GM21576 (cell line): ENCODE data around the gene ERC2.

ENCODE experiments used
- ATAC-seq: cut with Tn5 transposase; IDR thresholded peaks from one replicate; pipeline ENCODE4 v1.9.1; 2021; ENCODE audit warnings: mild to moderate bottlenecking, moderate library complexity; ENCODE audit not compliant: unreplicated experiment

The ERC2 gene

GRCh38 chr3:56369914-56370313 is 98.4 kb downstream of the ERC2 start:
- ATAC-seq = no peak

GRCh38 chr3:56368846-56369245 is 99.4 kb downstream of the ERC2 start:
- no peak for ATAC-seq

- ATAC-seq = no peak
Measured at GRCh38 chr3:56366641-56367162, 101.6 kb downstream of the ERC2 start.

- no peak for ATAC-seq
Measured at GRCh38 chr3:56365905-56366640, 102.2 kb downstream of the ERC2 start.

GRCh38 chr3:56364665-56365064 is 103.6 kb downstream of the ERC2 start:
- no peak for ATAC-seq

DNA sequence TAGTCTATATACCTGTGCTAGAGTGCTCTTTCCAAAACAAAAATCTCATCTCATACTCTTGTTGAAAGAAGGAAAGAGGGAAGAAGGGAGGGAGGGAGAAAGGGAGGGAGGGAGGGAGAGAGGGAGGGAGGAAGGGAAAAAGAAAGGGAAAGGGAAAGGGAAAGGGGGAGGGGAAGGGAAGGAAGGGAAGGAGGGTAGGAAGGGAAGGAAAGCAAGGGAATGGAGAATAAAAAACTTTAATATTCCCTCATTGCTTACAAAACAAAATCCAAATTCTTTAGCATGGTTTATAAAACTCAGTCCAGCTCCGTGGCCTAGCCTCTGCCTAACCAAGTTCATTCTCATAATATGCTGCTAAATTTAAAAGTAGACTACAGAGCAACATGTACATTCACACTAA is 104.5 kb downstream of the ERC2 start:
- no peak for ATAC-seq

GRCh38 chr3:56361731-56362130 is 106.5 kb downstream of the ERC2 start:
- no peak for ATAC-seq

GRCh38 chr3:56357266-56357665 is 111.0 kb downstream of the ERC2 start:
- ATAC-seq = no peak

DNA sequence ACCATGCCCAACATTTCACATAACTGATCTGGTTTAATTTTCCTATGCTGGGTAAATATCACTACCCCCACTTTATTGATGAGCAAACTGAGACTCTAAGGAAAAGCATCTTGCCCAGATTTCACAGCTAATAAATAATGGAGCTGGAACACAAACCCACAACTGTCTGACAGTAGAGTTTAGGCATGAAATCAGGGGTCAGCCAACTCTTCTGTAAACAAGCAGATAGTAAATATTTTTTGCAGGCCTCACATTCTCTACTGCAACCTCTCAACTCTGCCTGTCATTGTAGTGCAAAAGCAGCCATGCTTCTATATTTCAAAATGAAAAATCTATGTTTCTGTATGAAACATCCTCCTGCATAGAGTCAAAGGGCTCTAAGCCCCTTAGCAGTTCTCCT is 111.5 kb downstream of the ERC2 start:
- ATAC-seq = no peak

DNA sequence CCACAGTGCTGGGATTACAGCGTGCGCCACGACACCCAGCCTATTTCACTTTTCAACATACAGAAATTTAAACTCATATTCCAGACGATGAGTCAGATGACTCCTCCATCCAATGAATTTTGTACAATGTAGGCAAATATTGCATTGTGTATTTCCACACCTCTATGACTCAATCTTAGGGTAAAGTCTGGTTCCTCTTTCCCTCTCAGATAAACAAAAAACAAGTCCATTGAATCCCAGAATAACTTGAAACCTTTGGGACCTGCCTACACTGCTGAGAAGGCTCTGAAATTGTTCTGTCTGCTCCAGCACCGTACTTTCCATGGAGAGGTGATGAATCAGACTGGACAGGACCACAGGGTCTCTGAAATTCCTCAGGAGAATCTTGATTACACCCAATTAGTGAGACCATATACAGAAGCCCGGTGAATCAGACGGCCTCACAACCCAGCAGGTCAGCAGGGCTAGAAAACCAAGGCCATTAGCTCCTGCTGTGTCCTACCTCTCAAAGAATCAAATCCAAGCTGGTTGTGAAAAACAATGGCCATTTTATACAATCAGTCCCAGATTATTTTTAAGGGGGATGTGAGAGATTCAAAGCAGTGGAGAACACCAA is 112.6 kb downstream of the ERC2 start:
- no peak for ATAC-seq

- no peak for ATAC-seq
Measured at GRCh38 chr3:56351537-56351936, 116.7 kb downstream of the ERC2 start.

GRCh38 chr3:56347219-56347871 is 120.9 kb downstream of the ERC2 start:
- no peak for ATAC-seq

DNA sequence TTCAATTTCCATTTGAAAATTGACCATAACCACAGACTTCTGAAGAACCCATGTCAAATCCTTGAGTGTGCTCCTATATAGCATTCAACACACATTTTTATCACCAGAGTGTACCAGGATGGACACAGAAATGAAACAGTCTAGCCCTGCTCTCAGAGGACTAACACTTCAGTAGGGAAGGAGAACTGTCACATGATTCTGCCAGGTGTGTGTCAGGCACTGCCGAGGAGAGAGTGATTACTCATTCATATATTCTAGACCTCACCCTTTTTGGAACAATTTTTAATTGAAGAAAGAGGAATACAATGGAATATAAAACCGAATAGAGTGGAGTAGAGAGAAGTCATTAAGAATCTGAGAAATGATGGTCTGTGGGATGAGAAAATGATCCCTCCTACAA is 125.8 kb downstream of the ERC2 start:
- no peak for ATAC-seq

DNA sequence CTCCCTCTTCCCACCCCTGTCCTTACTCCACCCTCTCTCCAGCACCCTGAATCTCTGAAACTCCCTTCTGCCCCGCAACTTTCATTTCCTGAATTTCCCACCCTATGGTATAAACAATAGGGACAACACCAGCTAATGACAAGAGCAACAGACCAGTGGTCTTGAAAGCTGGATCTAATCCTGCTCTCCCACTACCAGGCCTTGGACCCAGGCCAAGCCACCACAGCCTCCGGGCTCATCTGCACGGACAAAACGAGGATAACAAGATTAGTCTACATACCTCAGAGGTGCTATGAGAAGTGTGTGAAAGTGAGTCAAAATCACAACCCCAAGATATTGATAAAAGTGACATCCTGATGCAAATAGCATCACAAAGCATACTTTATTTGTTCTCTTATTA is 128.6 kb downstream of the ERC2 start:
- ATAC-seq = no peak

GRCh38 chr3:56339244-56339643 is 129.0 kb downstream of the ERC2 start:
- no peak for ATAC-seq

DNA sequence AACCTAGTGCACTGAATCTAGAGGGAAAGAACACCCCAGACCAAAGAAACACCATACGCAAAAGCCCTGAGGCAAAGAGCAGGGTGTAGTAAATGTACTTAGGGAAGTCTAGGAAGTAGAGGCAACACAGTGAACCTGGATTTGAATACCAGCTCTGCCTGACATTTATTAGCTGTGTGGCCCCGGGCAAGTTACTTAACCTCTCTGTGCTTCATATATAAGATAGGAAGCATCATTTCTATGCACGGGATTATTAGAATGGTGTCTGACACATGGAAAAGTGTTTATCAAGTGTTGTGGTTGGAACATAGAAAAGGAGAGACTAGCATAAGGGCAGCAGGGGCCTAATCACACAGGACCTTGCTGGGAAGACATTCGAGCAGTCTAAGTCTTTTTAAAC is 132.2 kb downstream of the ERC2 start:
- no peak for ATAC-seq

GRCh38 chr3:56324473-56324872 is 143.8 kb downstream of the ERC2 start:
- ATAC-seq = no peak

GRCh38 chr3:56323986-56324420 is 144.3 kb downstream of the ERC2 start:
- no peak for ATAC-seq

DNA sequence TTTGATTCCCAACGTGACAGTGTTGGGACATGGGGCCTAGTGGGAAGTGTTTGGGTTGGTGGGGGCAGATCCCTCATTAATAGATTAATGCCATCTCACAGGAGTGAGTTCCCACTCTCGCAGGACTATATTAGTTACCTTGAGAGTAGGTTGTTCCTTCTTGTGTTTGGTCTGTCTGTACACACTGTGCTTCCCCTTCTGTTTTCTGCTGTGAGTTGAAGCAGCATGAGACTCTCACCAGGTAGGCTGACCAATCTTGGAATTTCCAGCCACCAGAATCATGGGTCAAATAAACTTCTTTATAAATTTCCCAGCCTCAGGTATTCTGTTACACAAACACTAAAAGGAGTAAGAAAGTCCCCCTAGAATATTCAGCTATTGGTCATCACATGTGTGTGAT is 145.4 kb downstream of the ERC2 start:
- no peak for ATAC-seq

- no peak for ATAC-seq
Measured at GRCh38 chr3:56321892-56322291, 146.4 kb downstream of the ERC2 start.

DNA sequence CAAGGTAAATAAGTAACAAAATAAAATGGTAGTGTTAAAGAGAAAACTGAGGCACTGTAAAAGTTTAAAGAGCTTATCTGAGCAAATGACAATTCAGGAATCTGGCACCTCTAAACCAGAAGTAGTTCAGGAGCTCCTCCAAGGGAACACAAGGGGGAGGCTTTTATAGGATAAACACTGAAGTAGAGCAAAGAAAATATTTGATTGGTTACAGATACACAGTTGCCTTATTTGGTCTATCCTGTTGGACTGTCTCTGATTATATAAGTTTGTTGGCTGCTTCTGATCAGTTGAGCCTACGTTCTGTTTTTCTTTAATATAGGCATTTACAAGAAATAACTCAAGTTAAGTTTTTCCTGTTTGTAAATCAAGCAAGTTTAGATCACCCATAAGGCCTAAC is 146.9 kb downstream of the ERC2 start:
- no peak for ATAC-seq

GRCh38 chr3:56320883-56321282 is 147.4 kb downstream of the ERC2 start:
- no peak for ATAC-seq
